Liver (tissue), 9 donors: ENCODE measurements around the gene AHI1. TPM values are rescaled to one million over a fixed set of nuclear protein-coding genes. Genes with fewer than 3 reads are reported as not detected.

Experiments
- DNase-seq: peaks from one replicate; pipeline ENCODE4 v3.0.0-alpha.2; 2017; ENCODE audit warnings: low spot score
- H3K27ac ChIP-seq, 2 donors: one replicate each; pipeline ENCODE4 v1.7.0; 2013; ENCODE audit warnings: inconsistent platforms in 2 of 2, low read length in 2 of 2, control low read depth in 1 of 2, low read depth in 1 of 2, mild to moderate bottlenecking in 1 of 2
- H3K27me3 ChIP-seq, 4 donors: one replicate each; pipeline versions ENCODE4 v1.6.1 to v1.7.0; 2013; ENCODE audit warnings: low read length in 3 of 4, inconsistent platforms in 1 of 4, mild to moderate bottlenecking in 1 of 4, moderate library complexity in 1 of 4; ENCODE audit not compliant: control insufficient read depth in 4 of 4, insufficient read depth in 4 of 4
- H3K36me3 ChIP-seq, 4 donors: one replicate each; pipeline versions ENCODE4 v1.6.1 to v1.7.0; 2013; ENCODE audit warnings: low read length in 3 of 4, mild to moderate bottlenecking in 3 of 4, low read depth in 1 of 4, moderate library complexity in 1 of 4; ENCODE audit not compliant: control insufficient read depth in 4 of 4, insufficient read depth in 3 of 4
- H3K4me1 ChIP-seq, 4 donors: one replicate each; pipeline versions ENCODE4 v1.6.1 to v1.7.0; 2013; ENCODE audit warnings: low read length in 3 of 4, mild to moderate bottlenecking in 3 of 4, moderate library complexity in 1 of 4; ENCODE audit not compliant: control insufficient read depth in 4 of 4, insufficient read depth in 4 of 4
- H3K4me3 ChIP-seq, 3 donors: one replicate each; pipeline versions ENCODE4 v1.6.1 to v1.7.0; 2013; ENCODE audit warnings: low read length in 3 of 3, control low read depth in 1 of 3, low read depth in 1 of 3, mild to moderate bottlenecking in 1 of 3
- H3K9ac ChIP-seq, 2 donors: one replicate each; pipeline ENCODE4 v1.7.0; 2013; ENCODE audit warnings: low read length in 2 of 2, mild to moderate bottlenecking in 2 of 2, moderate library complexity in 2 of 2, control low read depth in 1 of 2, low read depth in 1 of 2
- H3K9me3 ChIP-seq, 4 donors: one replicate each; pipeline versions ENCODE4 v1.6.1 to v1.7.0; 2013; ENCODE audit warnings: low read length in 3 of 4; ENCODE audit not compliant: control insufficient read depth in 4 of 4
- EGR1 ChIP-seq, 2 donors: IDR thresholded peaks; 2 replicates each; pipeline ENCODE4 v1.6.1; 2016 to 2018; ENCODE audit warnings: antibody characterized with exemption in 2 of 2, low read depth in 2 of 2
- FOXA1 ChIP-seq: IDR thresholded peaks from 2 replicates; pipeline ENCODE4 v1.6.1; 2016; ENCODE audit warnings: antibody characterized with exemption
- FOXA2 ChIP-seq: IDR thresholded peaks from 2 replicates; pipeline ENCODE4 v1.6.1; 2016; ENCODE audit warnings: antibody characterized with exemption
- GABPA ChIP-seq, 2 donors: IDR thresholded peaks in 1 of 2; conservative IDR thresholded peaks in 1 of 2; 2 replicates each; pipeline ENCODE4 v1.6.1; 2016; ENCODE audit warnings: antibody characterized with exemption in 2 of 2, mild to moderate bottlenecking in 1 of 2, moderate library complexity in 1 of 2
- HNF4A ChIP-seq, 2 donors: conservative IDR thresholded peaks; 2 replicates each; pipeline ENCODE4 v1.6.1; 2016; ENCODE audit warnings: antibody characterized with exemption in 2 of 2, mild to moderate bottlenecking in 2 of 2
- HNF4G ChIP-seq: IDR thresholded peaks from 2 replicates; pipeline ENCODE4 v1.6.1; 2016; ENCODE audit warnings: antibody characterized with exemption
- JUND ChIP-seq, 2 donors: IDR thresholded peaks; 2 replicates each; pipeline ENCODE4 v1.6.1; 2016; ENCODE audit warnings: antibody characterized with exemption in 2 of 2
- NR2F2 ChIP-seq: IDR thresholded peaks from 2 replicates; pipeline ENCODE4 v1.6.1; 2016; ENCODE audit warnings: antibody characterized with exemption
- RAD21 ChIP-seq, 2 donors: IDR thresholded peaks; 2 replicates each; pipeline ENCODE4 v1.6.1; 2016; ENCODE audit warnings: antibody characterized with exemption in 2 of 2, mild to moderate bottlenecking in 2 of 2
- RXRA ChIP-seq, 2 donors: IDR thresholded peaks; 2 replicates each; pipeline ENCODE4 v1.6.1; 2017 to 2018; ENCODE audit warnings: antibody characterized with exemption in 2 of 2, mild to moderate bottlenecking in 1 of 2
- SP1 ChIP-seq: IDR thresholded peaks from 2 replicates; pipeline ENCODE4 v1.6.1; 2018; ENCODE audit warnings: antibody characterized with exemption, mild to moderate bottlenecking
- TAF1 ChIP-seq: conservative IDR thresholded peaks from 2 replicates; pipeline ENCODE4 v1.6.1; 2016; ENCODE audit warnings: antibody characterized with exemption, mild to moderate bottlenecking
- YY1 ChIP-seq: IDR thresholded peaks from 2 replicates; pipeline ENCODE4 v1.6.1; 2016; ENCODE audit warnings: antibody characterized with exemption, mild to moderate bottlenecking
- WGBS: extraction: QIAGEN DNeasy Blood & Tissue Kit; methylation state at CpG from one replicate; pipeline ENCODE4 v1.1.7; 2013; 5-methylcytosine and 5-hydroxymethylcytosine counted together
- polyA plus RNA-seq, 2 donors: library from polyadenylated mRNA; stranded (reverse) in 1 of 2; unstranded in 1 of 2; fragments of 200-250 nt in 1 of 2; fragments of >200 nt in 1 of 2; fragmentation: Nextera tagmentation in 1 of 2; extraction: Ambion mirVana in 1 of 2; gene quantifications; one replicate each; pipeline versions ENCODE4 v1.2.1 to v1.2.3, GENCODE V29; 2013 to 2015
- total RNA-seq, 2 donors: library from RNA; depleted of rRNA; stranded (reverse); fragments of >200 nt; gene quantifications; one replicate each; pipeline ENCODE4 v1.2.3, GENCODE V29; 2014
- TF ChIP-seq, protein P1 (sequence below): IDR thresholded peaks from 2 replicates; pipeline ENCODE4 v1.6.1; 2016; ENCODE audit warnings: antibody characterized with exemption, mild to moderate bottlenecking
- TF ChIP-seq, protein P2 (sequence below): IDR thresholded peaks from 2 replicates; pipeline ENCODE4 v1.6.1; 2016; ENCODE audit warnings: antibody characterized with exemption
- TF ChIP-seq, protein P3 (sequence below): fragments of 150-350 bp; IDR thresholded peaks from 2 replicates; pipeline ENCODE4 v1.5.1; 2017; ENCODE audit warnings: improper control_type of control experiment, low read depth, low read length; ENCODE audit not compliant: missing input control
- TF ChIP-seq, protein P4 (sequence below): IDR thresholded peaks from 2 replicates; pipeline ENCODE4 v1.6.1; 2016; ENCODE audit warnings: antibody characterized with exemption
- TF ChIP-seq, protein P5 (sequence below): IDR thresholded peaks from 2 replicates; pipeline ENCODE4 v1.6.1; 2016; ENCODE audit warnings: antibody characterized with exemption
- donor health status: healthy.
- donor health status: healthy.
- donor health status: healthy.
- donor health status: healthy.
- donor health status: healthy.

The AHI1 gene
- total and polyA plus RNA-seq, 4 donors: 2.0 to 14.4 (median 9.0) TPM

DNA sequence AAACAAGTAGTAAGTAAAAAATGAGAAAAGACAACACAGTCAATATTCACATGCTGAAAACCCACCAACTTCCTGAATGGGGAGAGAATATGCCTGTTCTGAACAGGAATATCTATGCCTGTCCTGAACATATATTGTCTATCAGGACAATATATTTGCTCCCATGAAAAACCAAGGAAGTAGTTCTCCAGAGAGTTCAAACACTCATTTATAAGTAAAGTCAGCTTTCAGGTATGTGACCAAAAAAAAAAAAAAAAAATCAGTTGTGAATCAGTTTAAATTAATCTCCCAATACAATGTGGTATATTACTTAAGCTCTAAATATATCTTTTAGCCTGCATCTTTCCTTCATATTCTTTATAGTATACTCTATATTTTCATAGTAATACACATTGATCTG, 197.0 kb downstream of the AHI1 start:
- no peak overlapping the region for H3K4me3 ChIP-seq
- H3K27ac ChIP-seq: no peak overlapping the region
- H3K36me3 ChIP-seq: peaks cover 0 to 2% (median 1%) of the 10 kb centered on the region in 4 donors
- H3K9ac ChIP-seq: no peak overlapping the region
- TF ChIP-seq FOXA2 (no peak), FOXA1 (no peak), RXRA (IDR thresholded peaks at IDR 0.05) (no peak), JUND (IDR thresholded peaks at IDR 0.05) (no peak), HNF4A (conservative IDR thresholded peaks at IDR 0.05) (no peak), HNF4G (no peak), GABPA (IDR thresholded peaks at IDR 0.05 in 1 of 2, conservative IDR thresholded peaks at IDR 0.05 in 1 of 2) (no peak), YY1 (no peak), NR2F2 (no peak), RAD21 (IDR thresholded peaks at IDR 0.05) (no peak), SP1 (no peak), TAF1 (no peak)
- TF ChIP-seq, protein P1, sequence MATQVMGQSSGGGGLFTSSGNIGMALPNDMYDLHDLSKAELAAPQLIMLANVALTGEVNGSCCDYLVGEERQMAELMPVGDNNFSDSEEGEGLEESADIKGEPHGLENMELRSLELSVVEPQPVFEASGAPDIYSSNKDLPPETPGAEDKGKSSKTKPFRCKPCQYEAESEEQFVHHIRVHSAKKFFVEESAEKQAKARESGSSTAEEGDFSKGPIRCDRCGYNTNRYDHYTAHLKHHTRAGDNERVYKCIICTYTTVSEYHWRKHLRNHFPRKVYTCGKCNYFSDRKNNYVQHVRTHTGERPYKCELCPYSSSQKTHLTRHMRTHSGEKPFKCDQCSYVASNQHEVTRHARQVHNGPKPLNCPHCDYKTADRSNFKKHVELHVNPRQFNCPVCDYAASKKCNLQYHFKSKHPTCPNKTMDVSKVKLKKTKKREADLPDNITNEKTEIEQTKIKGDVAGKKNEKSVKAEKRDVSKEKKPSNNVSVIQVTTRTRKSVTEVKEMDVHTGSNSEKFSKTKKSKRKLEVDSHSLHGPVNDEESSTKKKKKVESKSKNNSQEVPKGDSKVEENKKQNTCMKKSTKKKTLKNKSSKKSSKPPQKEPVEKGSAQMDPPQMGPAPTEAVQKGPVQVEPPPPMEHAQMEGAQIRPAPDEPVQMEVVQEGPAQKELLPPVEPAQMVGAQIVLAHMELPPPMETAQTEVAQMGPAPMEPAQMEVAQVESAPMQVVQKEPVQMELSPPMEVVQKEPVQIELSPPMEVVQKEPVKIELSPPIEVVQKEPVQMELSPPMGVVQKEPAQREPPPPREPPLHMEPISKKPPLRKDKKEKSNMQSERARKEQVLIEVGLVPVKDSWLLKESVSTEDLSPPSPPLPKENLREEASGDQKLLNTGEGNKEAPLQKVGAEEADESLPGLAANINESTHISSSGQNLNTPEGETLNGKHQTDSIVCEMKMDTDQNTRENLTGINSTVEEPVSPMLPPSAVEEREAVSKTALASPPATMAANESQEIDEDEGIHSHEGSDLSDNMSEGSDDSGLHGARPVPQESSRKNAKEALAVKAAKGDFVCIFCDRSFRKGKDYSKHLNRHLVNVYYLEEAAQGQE: no peak
- TF ChIP-seq, protein P2, sequence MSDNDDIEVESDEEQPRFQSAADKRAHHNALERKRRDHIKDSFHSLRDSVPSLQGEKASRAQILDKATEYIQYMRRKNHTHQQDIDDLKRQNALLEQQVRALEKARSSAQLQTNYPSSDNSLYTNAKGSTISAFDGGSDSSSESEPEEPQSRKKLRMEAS: no peak
- TF ChIP-seq, protein P3, sequence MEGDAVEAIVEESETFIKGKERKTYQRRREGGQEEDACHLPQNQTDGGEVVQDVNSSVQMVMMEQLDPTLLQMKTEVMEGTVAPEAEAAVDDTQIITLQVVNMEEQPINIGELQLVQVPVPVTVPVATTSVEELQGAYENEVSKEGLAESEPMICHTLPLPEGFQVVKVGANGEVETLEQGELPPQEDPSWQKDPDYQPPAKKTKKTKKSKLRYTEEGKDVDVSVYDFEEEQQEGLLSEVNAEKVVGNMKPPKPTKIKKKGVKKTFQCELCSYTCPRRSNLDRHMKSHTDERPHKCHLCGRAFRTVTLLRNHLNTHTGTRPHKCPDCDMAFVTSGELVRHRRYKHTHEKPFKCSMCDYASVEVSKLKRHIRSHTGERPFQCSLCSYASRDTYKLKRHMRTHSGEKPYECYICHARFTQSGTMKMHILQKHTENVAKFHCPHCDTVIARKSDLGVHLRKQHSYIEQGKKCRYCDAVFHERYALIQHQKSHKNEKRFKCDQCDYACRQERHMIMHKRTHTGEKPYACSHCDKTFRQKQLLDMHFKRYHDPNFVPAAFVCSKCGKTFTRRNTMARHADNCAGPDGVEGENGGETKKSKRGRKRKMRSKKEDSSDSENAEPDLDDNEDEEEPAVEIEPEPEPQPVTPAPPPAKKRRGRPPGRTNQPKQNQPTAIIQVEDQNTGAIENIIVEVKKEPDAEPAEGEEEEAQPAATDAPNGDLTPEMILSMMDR: no peak
- TF ChIP-seq, protein P4, sequence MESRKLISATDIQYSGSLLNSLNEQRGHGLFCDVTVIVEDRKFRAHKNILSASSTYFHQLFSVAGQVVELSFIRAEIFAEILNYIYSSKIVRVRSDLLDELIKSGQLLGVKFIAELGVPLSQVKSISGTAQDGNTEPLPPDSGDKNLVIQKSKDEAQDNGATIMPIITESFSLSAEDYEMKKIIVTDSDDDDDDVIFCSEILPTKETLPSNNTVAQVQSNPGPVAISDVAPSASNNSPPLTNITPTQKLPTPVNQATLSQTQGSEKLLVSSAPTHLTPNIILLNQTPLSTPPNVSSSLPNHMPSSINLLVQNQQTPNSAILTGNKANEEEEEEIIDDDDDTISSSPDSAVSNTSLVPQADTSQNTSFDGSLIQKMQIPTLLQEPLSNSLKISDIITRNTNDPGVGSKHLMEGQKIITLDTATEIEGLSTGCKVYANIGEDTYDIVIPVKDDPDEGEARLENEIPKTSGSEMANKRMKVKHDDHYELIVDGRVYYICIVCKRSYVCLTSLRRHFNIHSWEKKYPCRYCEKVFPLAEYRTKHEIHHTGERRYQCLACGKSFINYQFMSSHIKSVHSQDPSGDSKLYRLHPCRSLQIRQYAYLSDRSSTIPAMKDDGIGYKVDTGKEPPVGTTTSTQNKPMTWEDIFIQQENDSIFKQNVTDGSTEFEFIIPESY: no peak
- DNase-seq: no peak
- H3K27me3 ChIP-seq: no peaks in the 10 kb centered on the region
- no peaks in the 10 kb centered on the region for H3K4me1 ChIP-seq
- H3K9me3 ChIP-seq: peaks cover 0 to 2% (median 0%) of the 10 kb centered on the region in 4 donors

DNA sequence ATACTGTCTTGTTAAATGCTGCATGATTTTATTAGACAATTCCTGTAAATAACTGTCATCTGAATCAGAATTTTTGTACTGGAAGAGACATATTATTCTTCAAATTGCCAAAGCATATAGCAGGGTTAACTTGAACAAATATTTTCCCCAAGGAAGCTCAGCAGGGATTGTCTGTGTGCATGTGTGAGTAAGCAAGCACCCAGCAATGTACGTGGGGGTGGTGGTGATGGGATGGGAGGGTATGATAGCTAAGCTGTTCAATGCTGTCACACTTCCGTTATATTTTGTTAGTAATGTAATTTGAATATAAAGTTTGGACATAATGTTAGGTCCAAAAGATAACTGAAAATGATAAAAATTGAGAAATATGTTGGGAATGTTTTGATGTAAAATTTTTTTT, 198.3 kb downstream of the AHI1 start:
- peaks cover 0 to 2% (median 0%) of the 10 kb centered on the region in 4 donors for H3K36me3 ChIP-seq
- H3K9me3 ChIP-seq: peaks cover 0 to 2% (median 1%) of the 10 kb centered on the region in 4 donors
- no peaks in the 10 kb centered on the region for H3K27me3 ChIP-seq
- TF ChIP-seq HNF4G (no peak), EGR1 (IDR thresholded peaks at IDR 0.05; ENCODE audit: low read depth in 2 of 2) (no peak), RXRA (IDR thresholded peaks at IDR 0.05) (no peak), JUND (IDR thresholded peaks at IDR 0.05) (no peak), NR2F2 (no peak), TAF1 (no peak), YY1 (no peak), GABPA (IDR thresholded peaks at IDR 0.05 in 1 of 2, conservative IDR thresholded peaks at IDR 0.05 in 1 of 2) (no peak)
- TF ChIP-seq, protein P4: no peak
- TF ChIP-seq, protein P2: no peak
- TF ChIP-seq, protein P5, sequence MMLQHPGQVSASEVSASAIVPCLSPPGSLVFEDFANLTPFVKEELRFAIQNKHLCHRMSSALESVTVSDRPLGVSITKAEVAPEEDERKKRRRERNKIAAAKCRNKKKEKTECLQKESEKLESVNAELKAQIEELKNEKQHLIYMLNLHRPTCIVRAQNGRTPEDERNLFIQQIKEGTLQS: no peak
- H3K27ac ChIP-seq: no peak overlapping the region
- no peak overlapping the region for H3K4me3 ChIP-seq
- DNase-seq: no peak
- no peak overlapping the region for H3K9ac ChIP-seq
- WGBS: 88% methylated on average over 2 of the region's 2 CpGs
- no peaks in the 10 kb centered on the region for H3K4me1 ChIP-seq
